Glomerular endothelial cell (primary cell): ENCODE data around the gene PGD. TPM values are rescaled to one million over a fixed set of nuclear protein-coding genes. Genes with fewer than 3 reads are reported as not detected.
"Not testable (repeated sequence)": the region's sequence is repeated elsewhere in the genome, so short reads cannot be mapped to it uniquely, and the experiment has no call there.

ENCODE experiments used
- DNase-seq: peaks from one replicate; pipeline ENCODE4 v3.0.0-alpha.2; 2011; ENCODE audit warnings: low read depth, low spot score; ENCODE audit errors: extremely low read depth
- total RNA-seq: library from RNA; depleted of rRNA; stranded (reverse); fragments of >200 nt; gene quantifications from 2 replicates; pipeline ENCODE4 v1.2.3, GENCODE V29; 2015

PGD gene
- total RNA-seq, 1 donor from 2014 or later = 259 TPM

GRCh38 chr1:10433790-10434189 lies 34.9 kb downstream of the PGD start:
- no peak for DNase-seq

- DNase-seq = no peak
These were observed 35.7 kb downstream of the PGD start for GRCh38 chr1:10434590-10434989.

DNA sequence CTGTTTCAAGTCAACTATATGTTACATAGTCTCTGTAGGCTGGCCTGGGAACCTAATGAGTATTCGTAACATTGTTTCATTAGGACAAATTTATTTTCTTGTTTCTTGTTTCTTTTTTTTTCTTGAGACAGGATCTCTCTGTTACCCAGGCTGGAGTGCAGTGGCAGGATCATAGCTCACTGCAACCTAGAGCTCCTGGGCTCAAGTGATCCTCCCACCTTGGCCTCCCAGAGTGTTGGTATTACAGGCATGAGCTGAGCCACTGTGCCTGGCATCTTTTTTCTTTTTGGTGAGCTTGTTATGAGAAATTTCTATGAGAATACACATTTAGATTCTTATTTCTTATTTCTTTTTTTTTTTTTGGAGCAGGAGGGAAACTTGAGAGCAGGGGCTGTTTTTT lies 38.2 kb downstream of the PGD start:
- no peak for DNase-seq

- no peak for DNase-seq
These were observed 39.9 kb downstream of the PGD start for GRCh38 chr1:10438677-10439163.

GRCh38 chr1:10440305-10440704 lies 41.4 kb downstream of the PGD start:
- DNase-seq = no peak

DNA sequence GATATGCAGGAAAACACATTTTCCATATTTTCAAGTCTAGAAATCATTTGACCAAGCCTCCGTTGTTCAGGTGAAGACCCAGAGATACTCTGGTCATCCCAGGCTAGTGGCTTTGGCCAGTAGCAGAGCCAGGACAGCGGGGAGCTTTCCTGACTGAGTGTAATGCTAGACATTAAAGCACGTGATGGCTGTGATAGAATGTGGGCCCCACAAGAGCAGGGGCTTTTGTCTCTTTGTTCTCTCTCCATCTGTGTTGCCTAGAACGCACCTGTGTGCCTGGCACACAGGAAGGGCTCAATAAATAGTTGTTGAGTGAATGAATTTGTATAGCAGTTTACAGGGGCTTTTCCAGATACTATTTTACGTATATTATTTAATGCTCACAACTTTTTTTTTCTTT lies 41.9 kb downstream of the PGD start:
- no peak for DNase-seq

- no peak for DNase-seq
These were observed 45.4 kb downstream of the PGD start for GRCh38 chr1:10444248-10444647.

GRCh38 chr1:10444795-10445397 lies 46.0 kb downstream of the PGD start:
- no peak for DNase-seq

DNA sequence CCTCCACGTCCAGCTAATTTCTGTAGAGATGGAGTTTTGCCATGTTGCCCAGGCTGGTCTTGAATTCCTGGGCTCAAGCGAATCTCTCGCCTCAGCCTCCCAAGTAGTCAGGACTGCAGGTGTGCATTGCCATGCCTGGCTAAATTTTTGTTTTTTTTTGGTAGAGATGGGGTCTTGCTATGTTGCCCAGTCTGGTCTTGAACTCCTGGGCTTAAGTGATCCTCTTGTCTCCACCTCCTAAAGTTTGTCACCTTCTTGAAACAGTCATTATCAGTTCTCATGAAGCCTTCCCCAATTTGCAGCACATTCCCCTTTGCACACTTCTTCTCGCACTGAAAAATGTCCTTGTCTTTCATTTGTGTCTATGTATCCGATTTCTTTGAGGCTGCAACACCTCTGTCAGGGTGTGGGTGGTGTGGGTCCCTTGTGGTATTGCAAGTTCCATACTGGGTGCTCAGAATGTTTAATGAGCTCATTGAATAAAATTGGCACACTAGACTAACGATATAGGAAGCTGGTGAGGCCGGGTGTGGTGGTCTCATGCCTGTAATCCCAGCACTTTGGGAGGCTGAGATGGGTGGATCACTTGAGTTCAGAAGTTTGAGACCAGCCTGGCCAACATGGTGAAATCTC lies 48.0 kb downstream of the PGD start:
- no peak for DNase-seq

DNA sequence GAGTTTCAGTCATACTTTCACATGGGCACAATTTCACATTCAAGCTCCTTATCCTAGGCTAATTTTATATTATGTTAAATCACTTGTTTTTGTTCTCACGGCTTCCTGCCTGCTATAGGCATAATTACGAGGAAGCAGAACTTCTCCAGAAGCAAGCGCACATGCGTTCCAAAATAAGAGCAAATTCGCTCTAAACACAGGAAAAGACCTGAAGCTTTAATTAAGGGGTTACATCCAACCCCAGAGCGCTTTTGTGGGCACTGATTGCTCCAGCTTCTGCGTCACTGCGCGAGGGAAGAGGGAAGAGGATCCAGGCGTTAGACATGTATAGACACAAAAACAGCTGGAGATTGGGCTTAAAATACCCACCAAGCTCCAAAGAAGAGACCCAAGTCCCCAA lies 50.9 kb downstream of the PGD start, which contains the start of gene CORT:
Gene CORT (plus strand): TSS at position 281 of the 400 bp plus-strand sequence. CDS start 193 bp downstream, outside the sequence.
- no peak for DNase-seq

- DNase-seq = no peak
These were observed 51.4 kb downstream of the PGD start for GRCh38 chr1:10450156-10450814.

GRCh38 chr1:10450836-10451235 lies 52.0 kb downstream of the PGD start:
- no peak for DNase-seq

GRCh38 chr1:10451287-10451686 lies 52.4 kb downstream of the PGD start:
- DNase-seq = no peak

GRCh38 chr1:10456048-10456447 lies 57.2 kb downstream of the PGD start:
- no peak for DNase-seq

- DNase-seq = no peak
These were observed 57.8 kb downstream of the PGD start for GRCh38 chr1:10456661-10457060.

GRCh38 chr1:10457462-10457861 lies 58.6 kb downstream of the PGD start:
- not testable (repeated sequence) for DNase-seq

GRCh38 chr1:10457875-10458274 lies 59.0 kb downstream of the PGD start:
- no peak for DNase-seq

GRCh38 chr1:10459184-10459583 lies 60.3 kb downstream of the PGD start:
- no peak for DNase-seq

GRCh38 chr1:10467078-10467477 lies 68.2 kb downstream of the PGD start:
- DNase-seq = no peak

DNA sequence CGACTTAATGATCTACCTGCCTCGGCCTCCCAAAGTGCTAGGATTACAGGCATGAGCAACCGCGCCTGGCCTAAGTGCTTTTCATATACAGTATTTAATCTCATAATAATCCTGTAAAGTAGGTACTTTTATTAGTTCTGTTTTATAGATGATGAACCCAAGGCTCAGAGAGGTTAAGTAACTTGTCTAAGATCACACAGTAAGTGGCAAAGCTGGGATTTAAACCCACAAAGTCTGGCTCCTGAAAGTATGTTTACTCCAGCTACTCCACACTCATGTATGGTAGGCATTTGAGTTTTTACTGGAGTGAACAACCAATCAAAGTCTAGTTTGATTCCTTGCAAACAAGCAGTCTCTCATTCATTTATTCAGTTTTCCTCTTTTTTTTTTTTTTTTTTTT lies 71.2 kb downstream of the PGD start:
- DNase-seq = no peak
